HL-60 (cell line): ENCODE results near the gene LGALS3.

ENCODE experiments used
- CTCF ChIP-seq: IDR thresholded peaks from one replicate; pipeline ENCODE4 v1.5.1; 2011; ENCODE audit warnings: low read length, control low read depth, inconsistent platforms; ENCODE audit not compliant: insufficient read depth
- REST ChIP-seq: IDR thresholded peaks from 2 replicates; pipeline ENCODE4 v1.6.1; 2012; ENCODE audit warnings: low read depth; ENCODE audit not compliant: insufficient replicate concordance

GRCh38 chr14:55098561-55098898 lies 30.5 kb upstream of the LGALS3 start:
- TF ChIP-seq CTCF (no peak), REST (no peak)
